ENCODE data around the gene SLC10A3. TPM values are rescaled to one million over a fixed set of nuclear protein-coding genes. Genes with fewer than 3 reads are reported as not detected.

SLC10A3 gene
- total and polyA plus RNA-seq, 2 donors (not counting 3 experiments of a cell fraction or from before 2014, with no cell fraction given) = 21.9 to 22.6 TPM

- TF ChIP-seq CTCF (IDR thresholded peaks at IDR 0.05; ENCODE audit: extremely low read depth in 1 of 2, insufficient read depth in 1 of 2, low read depth in 1 of 2, low read length in 2 of 2) = no peak
- no peak for TF ChIP-seq POLR2A (IDR thresholded peaks at IDR 0.05; ENCODE audit: low read depth, low read length)
- TF ChIP-seq JUN (IDR thresholded peaks at IDR 0.05; ENCODE audit: borderline replicate concordance, insufficient read depth, insufficient read length, low read depth) = no peak
- no peak for TF ChIP-seq MAX (IDR thresholded peaks at IDR 0.05; ENCODE audit: insufficient read depth, insufficient read length)
- no peak for TF ChIP-seq POLR2AphosphoS5 (IDR thresholded peaks at IDR 0.05; ENCODE audit: insufficient read depth, low read depth, low read length)
- no peak for TF ChIP-seq EZH2 (IDR thresholded peaks at IDR 0.05; ENCODE audit: borderline replicate concordance, low read depth, low read length, severe bottlenecking)
- TF ChIP-seq FOS (IDR thresholded peaks at IDR 0.05; ENCODE audit: borderline replicate concordance, insufficient read depth, low read length) = no peak
- TF ChIP-seq GATA2 (IDR thresholded peaks at IDR 0.05; ENCODE audit: insufficient read depth, insufficient read length, low read depth, low read length) = no peak
- no peak for TF ChIP-seq MYC (IDR thresholded peaks at IDR 0.05; ENCODE audit: low read depth, low read length)
- no peaks in the 10 kb centered on the region for H3K27me3 ChIP-seq (ENCODE audit: control insufficient read depth in 2 of 2, insufficient read depth in 2 of 2, low read length in 2 of 2)
- no peak overlapping the region for H3K4me2 ChIP-seq (ENCODE audit: insufficient read depth, low read length)
- H3K79me2 ChIP-seq (ENCODE audit: control insufficient read depth, insufficient read depth, low read length) = peaks cover 10% of the 10 kb centered on the region
- intact Hi-C loops (cut with micrococcal nuclease) (no loop called here), dilution Hi-C loops (cut with MboI; ENCODE audit: extremely low pct_ligation_motif_present, low sequenced_read_pairs) (no loop called here)
- no peak overlapping the region for H3K4me3 ChIP-seq (replicated peaks in 1 of 3; ENCODE audit: insufficient read depth in 1 of 3, low read depth in 1 of 3, low read length in 3 of 3)
- FAIRE-seq (no peak), DNase-seq (ENCODE audit: low read depth, low spot score) (no peak)
- ChIA-PET CTCF (interaction anchor here (1.2 kb wide), 1 partner anchor 12 kb away, joined by 3 read pairs; no protein-coding TSS in a partner anchor), POLR2A (no interaction called here)
- H3K4me1 ChIP-seq (ENCODE audit: control insufficient read depth, extremely low read depth, insufficient read depth, low read length) = no peaks in the 10 kb centered on the region
- no peak overlapping the region for H2AFZ ChIP-seq (ENCODE audit: low read depth, low read length)
- BruUV-seq (replicated peaks) = no TSS peak
- H3K9me3 ChIP-seq (replicated peaks; ENCODE audit: control insufficient read depth, insufficient read depth, low read length) = no peaks in the 10 kb centered on the region
- no peak overlapping the region for H3K9ac ChIP-seq (replicated peaks; ENCODE audit: extremely low read depth, insufficient read depth, low read length)
- H3K9me1 ChIP-seq (replicated peaks; ENCODE audit: control insufficient read depth, extremely low read depth, insufficient read depth, low read length) = no peaks in the 10 kb centered on the region
- no peaks in the 10 kb centered on the region for H4K20me1 ChIP-seq (replicated peaks; ENCODE audit: control insufficient read depth, extremely low read depth, insufficient read depth, low read length)
- H3K36me3 ChIP-seq (ENCODE audit: control insufficient read depth in 2 of 2, extremely low read depth in 1 of 2, insufficient read depth in 2 of 2, low read length in 2 of 2) = peaks cover 0 to 43% of the 10 kb centered on the region in 2 experiments
- no peak overlapping the region for H3K27ac ChIP-seq (ENCODE audit: insufficient read depth, low read depth, low read length)
These were observed 25.5 kb downstream of the SLC10A3 start for GRCh38 chrX:154464806-154465365.
